ENCODE data around the gene SDF2L1. TPM values are rescaled to one million over a fixed set of nuclear protein-coding genes. Genes with fewer than 3 reads are reported as not detected.
"Not testable (repeated sequence)": the region's sequence is repeated elsewhere in the genome, so short reads cannot be mapped to it uniquely, and the experiment has no call there.

SDF2L1 gene
- total RNA-seq, 1 experiment from 2014 or later: 91.5 TPM

DNA sequence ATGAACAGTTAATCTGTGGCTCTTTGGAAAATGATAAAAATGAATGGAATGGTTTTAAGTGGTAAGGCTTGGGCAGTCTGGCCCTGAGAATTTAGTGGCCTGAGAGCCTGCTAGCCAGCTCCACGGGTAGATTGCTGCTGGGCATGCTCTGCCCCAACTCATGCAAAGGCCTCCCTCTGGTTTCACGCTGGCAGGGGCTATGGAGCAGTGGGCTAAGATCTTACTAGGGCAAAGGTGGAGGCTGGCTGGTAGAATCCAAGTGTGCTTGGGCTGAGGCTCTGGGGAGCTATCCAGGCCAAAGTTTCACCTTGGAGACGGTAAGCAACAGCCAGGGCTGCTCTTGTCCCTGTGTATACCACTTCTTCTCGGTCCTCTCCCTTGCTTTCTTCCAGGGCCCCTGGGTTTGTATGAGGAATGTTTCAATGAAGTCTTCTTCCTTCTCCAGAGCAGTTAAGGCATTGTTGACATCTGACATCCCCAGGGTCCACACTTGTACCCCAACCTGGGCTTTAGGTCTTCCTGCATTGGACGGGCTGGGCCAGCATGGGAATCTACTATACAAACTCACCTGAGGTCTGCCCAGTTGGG, 47.1 kb upstream of the SDF2L1 start:
- Mint-ChIP-seq H3K27ac (ENCODE audit: low read depth, unreplicated experiment) (no peak overlapping the region), H3K4me1 (ENCODE audit: insufficient read depth, unreplicated experiment) (peaks cover 19% of the 10 kb centered on the region), H3K4me3 (ENCODE audit: unreplicated experiment) (no peak overlapping the region), H3K9me3 (ENCODE audit: unreplicated experiment) (no peaks in the 10 kb centered on the region), H3K36me3 (ENCODE audit: insufficient read depth, unreplicated experiment) (peaks cover 72% of the 10 kb centered on the region), H3K27me3 (ENCODE audit: insufficient read depth, unreplicated experiment) (no peaks in the 10 kb centered on the region)
- intact Hi-C loops (cut with micrococcal nuclease): no loop called here
- ChIA-PET CTCF (no interaction called here), POLR2A (no interaction called here)
- no peak for DNase-seq (ENCODE audit: unreplicated experiment)
- TSS peak; percentile 23 for BruUV-seq (replicated peaks)
- TF ChIP-seq, protein P1, sequence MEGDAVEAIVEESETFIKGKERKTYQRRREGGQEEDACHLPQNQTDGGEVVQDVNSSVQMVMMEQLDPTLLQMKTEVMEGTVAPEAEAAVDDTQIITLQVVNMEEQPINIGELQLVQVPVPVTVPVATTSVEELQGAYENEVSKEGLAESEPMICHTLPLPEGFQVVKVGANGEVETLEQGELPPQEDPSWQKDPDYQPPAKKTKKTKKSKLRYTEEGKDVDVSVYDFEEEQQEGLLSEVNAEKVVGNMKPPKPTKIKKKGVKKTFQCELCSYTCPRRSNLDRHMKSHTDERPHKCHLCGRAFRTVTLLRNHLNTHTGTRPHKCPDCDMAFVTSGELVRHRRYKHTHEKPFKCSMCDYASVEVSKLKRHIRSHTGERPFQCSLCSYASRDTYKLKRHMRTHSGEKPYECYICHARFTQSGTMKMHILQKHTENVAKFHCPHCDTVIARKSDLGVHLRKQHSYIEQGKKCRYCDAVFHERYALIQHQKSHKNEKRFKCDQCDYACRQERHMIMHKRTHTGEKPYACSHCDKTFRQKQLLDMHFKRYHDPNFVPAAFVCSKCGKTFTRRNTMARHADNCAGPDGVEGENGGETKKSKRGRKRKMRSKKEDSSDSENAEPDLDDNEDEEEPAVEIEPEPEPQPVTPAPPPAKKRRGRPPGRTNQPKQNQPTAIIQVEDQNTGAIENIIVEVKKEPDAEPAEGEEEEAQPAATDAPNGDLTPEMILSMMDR (IDR thresholded peaks at IDR 0.05; ENCODE audit: unreplicated experiment): no peak

- H3K9me3 Mint-ChIP-seq (ENCODE audit: unreplicated experiment); H3K4me1 Mint-ChIP-seq (ENCODE audit: insufficient read depth, unreplicated experiment); H3K27ac Mint-ChIP-seq (ENCODE audit: low read depth, unreplicated experiment); H3K4me3 Mint-ChIP-seq (ENCODE audit: unreplicated experiment); BruUV-seq (replicated peaks); H3K27me3 Mint-ChIP-seq (ENCODE audit: insufficient read depth, unreplicated experiment); intact Hi-C loops (cut with micrococcal nuclease); DNase-seq (ENCODE audit: unreplicated experiment); POLR2A ChIA-PET: not testable (repeated sequence)
- CTCF ChIA-PET: interaction anchor here (1.1 to 1.5 kb wide), 2 partner anchors 17 to 145 kb away, joined by 4 read pairs; no protein-coding TSS in a partner anchor
- H3K36me3 Mint-ChIP-seq (ENCODE audit: insufficient read depth, unreplicated experiment): peaks cover 65% of the 10 kb centered on the region
These were observed 45.6 kb upstream of the SDF2L1 start for GRCh38 chr22:21596356-21597135.

DNA sequence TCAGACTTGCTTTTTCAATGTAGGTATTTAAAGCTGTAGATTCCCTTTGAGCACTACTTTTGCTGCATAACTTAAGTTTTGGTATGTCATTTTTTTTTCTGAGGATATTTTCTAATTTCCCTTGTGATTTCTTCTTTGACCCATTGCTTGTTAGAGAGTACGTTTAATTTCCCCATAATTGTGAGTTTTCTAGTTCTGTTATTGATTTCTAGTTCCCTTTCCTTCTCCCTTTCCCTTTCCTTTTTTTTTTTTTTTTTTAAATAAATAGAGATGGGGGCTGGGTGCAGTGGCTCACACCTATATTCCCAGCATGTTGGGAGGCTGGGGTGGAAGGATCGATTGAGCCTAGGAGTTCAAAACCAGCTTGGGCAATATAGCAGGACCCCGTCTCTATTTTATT, 43.8 kb upstream of the SDF2L1 start:
- CTCF ChIA-PET: interaction anchor here (0.8 to 1.5 kb wide), 5 partner anchors 10 to 33 kb away, joined by 3 to 6 read pairs (median 3); partner anchors contain the start of gene YDJC
- Mint-ChIP-seq H3K27me3 (ENCODE audit: insufficient read depth, unreplicated experiment) (no peaks in the 10 kb centered on the region), H3K36me3 (ENCODE audit: insufficient read depth, unreplicated experiment) (peaks cover 72% of the 10 kb centered on the region), H3K27ac (ENCODE audit: low read depth, unreplicated experiment) (no peak overlapping the region), H3K4me1 (ENCODE audit: insufficient read depth, unreplicated experiment) (peaks cover 5% of the 10 kb centered on the region), H3K4me3 (ENCODE audit: unreplicated experiment) (no peak overlapping the region), H3K9me3 (ENCODE audit: unreplicated experiment) (no peaks in the 10 kb centered on the region)
- POLR2A ChIA-PET: no interaction called here
- TF ChIP-seq, protein P1 (IDR thresholded peaks at IDR 0.05; ENCODE audit: unreplicated experiment): no peak
- no TSS peak for BruUV-seq (replicated peaks)
- intact Hi-C loops (cut with micrococcal nuclease): no loop called here
- DNase-seq (ENCODE audit: unreplicated experiment): no peak

- no peak for DNase-seq (ENCODE audit: unreplicated experiment)
- H3K27ac Mint-ChIP-seq (ENCODE audit: low read depth, unreplicated experiment): peak overlapping the region; percentile 2
- TF ChIP-seq, protein P1 (IDR thresholded peaks at IDR 0.05; ENCODE audit: unreplicated experiment): no peak
- intact Hi-C loops (cut with micrococcal nuclease): no loop called here
- no peaks in the 10 kb centered on the region for H3K9me3 Mint-ChIP-seq (ENCODE audit: unreplicated experiment)
- H3K36me3 Mint-ChIP-seq (ENCODE audit: insufficient read depth, unreplicated experiment): peaks cover 62% of the 10 kb centered on the region
- no peak overlapping the region for H3K4me3 Mint-ChIP-seq (ENCODE audit: unreplicated experiment)
- CTCF ChIA-PET: interaction anchor here (1.1 kb wide), 1 partner anchor 32 kb away, joined by 3 read pairs; no protein-coding TSS in a partner anchor
- no TSS peak for BruUV-seq (replicated peaks)
- H3K27me3 Mint-ChIP-seq (ENCODE audit: insufficient read depth, unreplicated experiment): no peaks in the 10 kb centered on the region
- POLR2A ChIA-PET: no interaction called here
- H3K4me1 Mint-ChIP-seq (ENCODE audit: insufficient read depth, unreplicated experiment): peaks cover 5% of the 10 kb centered on the region
These were observed 42.8 kb upstream of the SDF2L1 start for GRCh38 chr22:21599053-21599893.
